Suprapubic skin (tissue), 4 donors: ENCODE data around the gene CASR.

Experiments
- CTCF ChIP-seq, 2 donors: fragments of 200-600 bp in 1 of 2; fragments of 450-650 bp in 1 of 2; sonication (generic) in 1 of 2; IDR thresholded peaks; one replicate each; pipeline ENCODE4 v1.5.1; 2016 to 2019; ENCODE audit warnings: antibody characterized with exemption in 2 of 2, mild to moderate bottlenecking in 1 of 2, moderate library complexity in 1 of 2
- EP300 ChIP-seq: sonication (generic); formaldehyde crosslinking; IDR thresholded peaks from one replicate; pipeline ENCODE4 v1.6.1; 2017; ENCODE audit warnings: antibody characterized with exemption
- POLR2A ChIP-seq, 2 donors: fragments of 450-650 bp; IDR thresholded peaks; one replicate each; pipeline ENCODE4 v1.6.1; 2017; ENCODE audit warnings: antibody characterized with exemption in 2 of 2, mild to moderate bottlenecking in 2 of 2, moderate library complexity in 2 of 2
- POLR2AphosphoS5 ChIP-seq, 3 donors: sonication (generic); formaldehyde crosslinking; IDR thresholded peaks; one replicate each; pipeline ENCODE4 v1.6.1; 2017; ENCODE audit warnings: antibody characterized with exemption in 3 of 3

DNA sequence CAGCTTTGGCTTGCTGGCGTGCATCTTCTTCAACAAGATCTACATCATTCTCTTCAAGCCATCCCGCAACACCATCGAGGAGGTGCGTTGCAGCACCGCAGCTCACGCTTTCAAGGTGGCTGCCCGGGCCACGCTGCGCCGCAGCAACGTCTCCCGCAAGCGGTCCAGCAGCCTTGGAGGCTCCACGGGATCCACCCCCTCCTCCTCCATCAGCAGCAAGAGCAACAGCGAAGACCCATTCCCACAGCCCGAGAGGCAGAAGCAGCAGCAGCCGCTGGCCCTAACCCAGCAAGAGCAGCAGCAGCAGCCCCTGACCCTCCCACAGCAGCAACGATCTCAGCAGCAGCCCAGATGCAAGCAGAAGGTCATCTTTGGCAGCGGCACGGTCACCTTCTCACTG is 101.0 kb downstream of the CASR start:
- no peak for TF ChIP-seq CTCF (IDR thresholded peaks at IDR 0.05)
- TF ChIP-seq POLR2A (IDR thresholded peaks at IDR 0.05), result no peak
- no peak for TF ChIP-seq POLR2AphosphoS5 (IDR thresholded peaks at IDR 0.05)
- no peak for TF ChIP-seq EP300
